Measurements from ENCODE around the gene PIK3R4.

PIK3R4 gene

DNA sequence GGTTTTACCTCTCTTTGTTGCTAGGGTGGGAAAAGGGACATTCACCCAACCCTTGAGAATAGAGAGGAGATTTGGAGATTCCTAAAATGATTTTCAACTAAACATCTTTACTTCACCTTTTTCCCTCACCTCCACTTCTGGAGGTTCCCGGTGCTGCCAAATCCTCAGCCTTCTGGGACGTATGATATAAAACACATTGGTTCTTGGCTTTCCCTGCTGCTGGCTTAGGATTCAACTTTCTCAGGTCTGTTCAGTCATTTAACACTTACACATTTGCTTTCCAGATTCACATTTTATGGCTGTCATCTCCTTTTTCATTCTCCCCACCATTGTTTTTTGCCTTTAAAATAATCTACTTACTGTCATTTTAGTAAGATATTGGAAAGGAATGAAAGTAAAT is 106.6 kb downstream of the PIK3R4 start:
- DNase-seq (ENCODE audit: low read depth): no peak

DNA sequence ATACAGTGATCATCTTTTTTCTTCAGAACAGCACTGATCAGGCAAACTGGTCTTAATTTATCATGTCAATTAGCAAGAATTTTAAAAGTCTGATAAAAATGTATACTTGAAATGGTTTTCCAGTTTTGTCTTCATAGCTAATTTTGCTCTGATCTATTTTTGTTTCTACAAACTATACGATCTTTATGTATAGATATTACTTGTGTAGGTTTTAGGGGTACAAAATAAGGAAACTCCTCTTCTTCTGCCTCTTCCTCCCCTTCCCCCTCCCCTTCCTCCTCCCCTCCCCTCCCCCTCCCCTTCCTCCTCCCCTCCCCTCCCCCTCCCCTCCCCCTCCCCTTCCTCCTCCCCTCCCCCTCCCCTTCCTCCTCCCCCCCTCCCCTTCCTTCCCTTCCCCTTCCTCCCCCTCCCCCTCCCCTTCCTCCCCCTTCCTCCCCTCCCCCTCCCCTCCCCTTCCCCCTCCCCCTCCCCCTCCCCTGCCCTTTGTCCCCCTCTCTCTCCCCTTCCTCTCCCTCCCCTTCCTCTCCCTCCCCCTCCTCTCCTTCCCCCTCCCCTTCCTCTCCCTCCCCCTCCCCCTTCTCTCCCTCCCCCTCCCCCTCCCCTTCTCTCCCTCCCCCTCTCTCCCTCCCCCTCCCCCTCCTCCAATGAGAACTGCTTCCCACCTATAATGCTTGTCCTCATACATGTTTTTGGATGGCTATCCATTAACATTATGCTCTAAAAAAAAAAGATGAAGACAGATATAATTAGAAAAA is 110.0 kb downstream of the PIK3R4 start:
- no peak for DNase-seq (ENCODE audit: low read depth)

DNA sequence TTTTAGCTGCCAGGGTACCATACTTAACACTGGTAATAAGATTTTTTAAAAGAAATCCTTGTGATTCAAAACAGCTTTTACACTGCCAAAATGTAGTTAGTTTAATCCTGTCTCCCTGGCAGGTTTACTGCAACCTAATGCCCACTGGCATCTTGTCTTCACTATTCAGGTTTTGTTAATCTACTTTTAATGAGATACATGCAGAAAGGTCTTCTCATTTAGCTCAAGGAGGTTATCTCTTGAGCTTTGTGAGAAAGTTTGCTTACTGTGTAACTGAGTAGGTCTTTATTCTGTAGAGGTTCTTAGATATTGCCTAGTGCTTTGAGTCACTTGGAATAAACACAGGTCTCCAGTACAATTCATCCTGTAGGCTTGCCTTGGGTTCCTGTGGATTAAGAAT is 110.7 kb downstream of the PIK3R4 start:
- DNase-seq (ENCODE audit: low read depth): no peak

DNA sequence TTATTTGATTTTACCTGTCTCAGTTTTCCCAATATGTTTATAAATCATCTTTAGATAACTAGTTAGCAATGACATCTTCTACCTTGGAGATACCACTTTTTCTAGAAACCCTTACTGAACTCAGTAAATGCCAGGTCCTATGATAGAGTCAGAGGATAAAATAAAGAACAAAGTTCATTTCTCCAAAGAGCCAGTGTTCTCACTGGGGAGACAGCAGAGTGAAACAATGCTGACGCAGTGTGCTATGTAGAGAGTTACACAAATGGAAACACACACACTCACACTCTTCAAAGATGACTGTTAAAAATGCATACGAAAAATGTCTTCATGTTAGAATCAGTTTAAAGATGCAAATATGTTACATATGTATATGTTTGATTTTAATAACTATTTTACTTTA is 111.3 kb downstream of the PIK3R4 start:
- DNase-seq (ENCODE audit: low read depth): no peak
